Body of pancreas (tissue), 4 donors: Measurements from ENCODE around the gene TPP2. TPM values are rescaled to one million over a fixed set of nuclear protein-coding genes. Genes with fewer than 3 reads are reported as not detected.

Source experiments
- ATAC-seq: fragments of 150-250 bp; one replicate; pipeline ENCODE4 v1.9.1; 2016
- DNase-seq, 4 donors: peaks; one replicate each; pipeline ENCODE4 v3.0.0-alpha.2; 2019
- H3K27ac ChIP-seq, 4 donors: fragments of 200-600 bp; sonication (generic); 1 replicate in 3 of 4; 2 replicates in 1 of 4; pipeline versions ENCODE4 v1.5.1 to v1.6.1; 2016 to 2019; ENCODE audit warnings: mild to moderate bottlenecking in 1 of 4, mixed read lengths in 1 of 4, moderate library complexity in 1 of 4
- H3K27me3 ChIP-seq, 2 donors: fragments of 200-600 bp; sonication (generic); one replicate each; pipeline ENCODE4 v1.6.0; 2016; ENCODE audit warnings: mild to moderate bottlenecking in 1 of 2
- H3K36me3 ChIP-seq, 2 donors: fragments of 200-600 bp; sonication (generic); replicated peaks in 1 of 2; 2 replicates each; pipeline ENCODE4 v1.5.1; 2016; ENCODE audit warnings: low read depth in 2 of 2; ENCODE audit not compliant: insufficient read depth in 1 of 2
- H3K4me1 ChIP-seq: fragments of 200-600 bp; sonication (generic); one replicate; pipeline ENCODE4 v1.6.0; 2016
- H3K4me3 ChIP-seq, 2 donors: fragments of 200-600 bp; sonication (generic); 1 replicate in 1 of 2; 2 replicates in 1 of 2; pipeline ENCODE4 v1.5.1; 2016 to 2019
- H3K9me3 ChIP-seq, 3 donors: fragments of 200-600 bp; sonication (generic); 1 replicate in 2 of 3; 2 replicates in 1 of 3; pipeline ENCODE4 v1.5.1; 2016
- CTCF ChIP-seq, 7 experiments: fragments of 450-650 bp in 4 of 7; fragments of 200-600 bp in 3 of 7; sonication (generic) in 3 of 7; IDR thresholded peaks; one replicate each; pipeline ENCODE4 v1.5.1; 2016 to 2019; ENCODE audit warnings: antibody characterized with exemption in 7 of 7
- POLR2A ChIP-seq, 3 donors: fragments of 450-650 bp; IDR thresholded peaks; one replicate each; pipeline ENCODE4 v1.6.1; 2016; ENCODE audit warnings: antibody characterized with exemption in 3 of 3, mild to moderate bottlenecking in 2 of 3
- WGBS, 2 donors: methylation state at CpG; one replicate each; pipeline ENCODE4 v1.1.5; 2017; 5-methylcytosine and 5-hydroxymethylcytosine counted together
- intact Hi-C: fragments of 100-400 bp; cut with DNase I; formaldehyde crosslinking; loops from one replicate; pipeline ENCODE4 v1.15.1; 2023
- total RNA-seq, 2 donors: library from RNA; depleted of rRNA; stranded (reverse); fragments of >200 nt; gene quantifications; one replicate each; pipeline ENCODE4 v1.1.0, GENCODE V29; 2016

TPP2 gene
- total RNA-seq, 2 donors from 2014 or later = 29.3 to 73.5 TPM

DNA sequence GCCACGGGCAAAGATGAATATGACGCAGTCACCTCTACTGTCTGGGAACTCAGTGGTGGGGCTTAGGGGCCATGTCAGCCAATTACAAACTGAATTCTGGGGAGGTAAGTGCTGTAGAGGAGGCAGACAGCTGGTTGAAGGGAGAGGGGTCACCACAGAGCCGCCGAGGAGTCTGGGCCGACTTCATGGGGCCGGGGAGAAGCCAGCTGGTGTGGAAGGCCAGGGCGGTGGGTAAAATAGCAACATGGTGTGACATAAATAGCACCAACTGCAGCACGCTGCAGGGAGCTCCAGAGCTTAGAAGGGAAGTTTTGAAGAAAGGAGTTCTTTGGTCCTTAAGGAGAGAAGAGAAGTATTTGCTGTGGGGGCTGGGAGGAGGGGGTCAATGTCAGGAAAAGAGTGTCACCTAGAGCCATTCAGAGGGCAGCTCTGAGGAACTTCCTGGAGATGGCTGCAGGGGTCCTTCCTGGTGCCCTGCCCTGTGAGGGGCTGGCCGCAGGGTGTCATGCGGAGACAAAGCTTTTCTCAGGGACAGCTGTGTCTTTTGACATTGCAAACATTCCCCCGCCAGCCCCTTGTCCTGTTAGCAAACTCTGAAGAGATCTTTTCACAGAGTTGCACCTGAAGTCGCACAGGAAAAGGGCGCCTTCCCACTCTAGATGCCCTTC is 91.7 kb downstream of the TPP2 start:
- no peak for TF ChIP-seq CTCF (IDR thresholded peaks at IDR 0.05)
- no peak for TF ChIP-seq POLR2A (IDR thresholded peaks at IDR 0.05)
- ATAC-seq = no peak
- H3K4me3 ChIP-seq = no peak overlapping the region
- 51 to 57% methylated on average over 12 to 13 of the region's 13 CpGs for whole genome bisulfite sequencing, 2 donors
- no peaks in the 10 kb centered on the region for H3K9me3 ChIP-seq
- H3K27ac ChIP-seq = no peak overlapping the region
- DNase-seq = no peak
- intact Hi-C loops = no loop called here
- H3K4me1 ChIP-seq = no peaks in the 10 kb centered on the region
- no peaks in the 10 kb centered on the region for H3K27me3 ChIP-seq
- H3K36me3 ChIP-seq = no peaks in the 10 kb centered on the region

DNA sequence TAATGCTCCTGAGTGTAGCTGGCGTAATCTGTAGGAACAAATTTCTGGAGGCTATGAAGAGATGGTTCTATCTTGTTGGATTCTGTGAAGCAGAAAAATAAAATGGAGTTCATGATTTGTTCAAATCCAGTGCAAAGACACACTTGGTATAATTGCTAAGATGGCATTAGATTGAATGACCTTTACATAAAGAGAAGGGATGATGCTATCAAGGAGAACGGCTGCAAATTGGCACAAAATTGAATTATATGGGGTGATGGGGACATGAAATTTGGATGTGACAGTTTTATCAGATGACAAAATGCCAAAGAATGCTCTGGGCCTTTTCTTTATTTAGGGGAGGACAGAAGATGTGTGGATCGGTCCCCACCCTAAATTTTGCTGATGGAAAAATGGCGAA is 94.1 kb downstream of the TPP2 start:
- H3K4me3 ChIP-seq = no peak overlapping the region
- H3K4me1 ChIP-seq = no peaks in the 10 kb centered on the region
- DNase-seq (no peak), ATAC-seq (no peak)
- 83 to 93% methylated on average over 4 of the region's 4 CpGs for WGBS, 2 donors
- TF ChIP-seq POLR2A (IDR thresholded peaks at IDR 0.05) (no peak), CTCF (IDR thresholded peaks at IDR 0.05) (no peak)
- H3K27ac ChIP-seq = no peak overlapping the region
- no peaks in the 10 kb centered on the region for H3K9me3 ChIP-seq
- no peaks in the 10 kb centered on the region for H3K36me3 ChIP-seq
- intact Hi-C loops = no loop called here
- H3K27me3 ChIP-seq = no peaks in the 10 kb centered on the region

GRCh38 chr13:102692491-102692826 is 95.7 kb downstream of the TPP2 start:
- intact Hi-C loops = no loop called here
- DNase-seq (no peak), ATAC-seq (no peak)
- Histone ChIP-seq H3K4me3 (no peak overlapping the region), H3K27me3 (no peaks in the 10 kb centered on the region), H3K4me1 (no peaks in the 10 kb centered on the region), H3K36me3 (no peaks in the 10 kb centered on the region), H3K27ac (no peak overlapping the region), H3K9me3 (no peaks in the 10 kb centered on the region)
- TF ChIP-seq CTCF (IDR thresholded peaks at IDR 0.05) (no peak), POLR2A (IDR thresholded peaks at IDR 0.05) (no peak)
- 57 to 66% methylated on average over 2 of the region's 2 CpGs for WGBS, 2 donors

GRCh38 chr13:102693250-102693649 is 96.5 kb downstream of the TPP2 start:
- H3K27me3 ChIP-seq = no peaks in the 10 kb centered on the region
- intact Hi-C loops = no loop called here
- H3K4me3 ChIP-seq = no peak overlapping the region
- no peaks in the 10 kb centered on the region for H3K9me3 ChIP-seq
- H3K36me3 ChIP-seq = no peaks in the 10 kb centered on the region
- no peaks in the 10 kb centered on the region for H3K4me1 ChIP-seq
- H3K27ac ChIP-seq = no peak overlapping the region
- 60 to 79% methylated on average over 4 of the region's 4 CpGs for WGBS, 2 donors
- TF ChIP-seq CTCF (IDR thresholded peaks at IDR 0.05) (no peak), POLR2A (IDR thresholded peaks at IDR 0.05) (no peak)
- ATAC-seq = no peak
- DNase-seq = no peak

DNA sequence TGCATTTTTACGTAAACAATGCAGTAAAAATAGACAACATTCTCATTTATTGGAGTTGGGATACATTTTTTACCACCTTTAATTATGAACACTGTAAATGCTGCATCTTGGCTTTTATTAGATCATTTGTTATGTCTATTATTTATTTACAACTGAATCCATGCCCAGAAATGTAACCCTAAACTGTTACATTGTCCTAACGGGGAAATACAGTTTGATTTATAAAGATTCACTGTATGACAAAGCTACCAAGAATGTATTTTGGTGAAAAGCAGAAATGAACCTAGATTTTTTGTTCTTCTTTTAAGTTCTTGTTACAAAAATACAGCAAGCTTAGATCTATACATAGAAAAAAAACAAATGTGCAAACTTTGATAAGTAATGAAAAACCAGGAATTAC is 97.0 kb downstream of the TPP2 start:
- Histone ChIP-seq H3K27ac (no peak overlapping the region), H3K4me3 (no peak overlapping the region), H3K9me3 (peaks cover 0 to 4% (median 0%) of the 10 kb centered on the region in 3 donors), H3K27me3 (no peaks in the 10 kb centered on the region), H3K36me3 (no peaks in the 10 kb centered on the region), H3K4me1 (no peaks in the 10 kb centered on the region)
- ATAC-seq = no peak
- intact Hi-C loops = no loop called here
- DNase-seq = no peak
- TF ChIP-seq POLR2A (IDR thresholded peaks at IDR 0.05) (no peak), CTCF (IDR thresholded peaks at IDR 0.05) (no peak)
- 46 to 53% methylated on average over 2 of the region's 2 CpGs for WGBS, 2 donors
